WTC11 (cell line): ENCODE results near the gene MRS2. TPM values are rescaled to one million over a fixed set of nuclear protein-coding genes. Genes with fewer than 3 reads are reported as not detected.
"Not testable (repeated sequence)": the region's sequence is repeated elsewhere in the genome, so short reads cannot be mapped to it uniquely, and the experiment has no call there.

ENCODE experiments used
- ATAC-seq: fragments of 200-7000 bp; cut with Tn5 transposase; 2 replicates; pipeline ENCODE4 v1.10.0; 2021; ENCODE audit warnings: mild to moderate bottlenecking, moderate library complexity
- CTCF ChIA-PET: fragments of 300-600 bp; sonication (Branson Sonifier 250); formaldehyde crosslinking; loops from one replicate; lab custom pipeline; 2021; ENCODE audit warnings: antibody characterized with exemption; lab: Charles Lee
- POLR2A ChIA-PET: fragments of 350-600 bp; sonication (Branson Sonifier 250); formaldehyde crosslinking; loops from one replicate; lab custom pipeline; 2021; ENCODE audit warnings: antibody characterized with exemption; lab: Charles Lee
- DNase-seq: peaks from one replicate; pipeline ENCODE4 v3.0.0; 2021; ENCODE audit warnings: low spot score
- H3K27ac Mint-ChIP-seq: 2 replicates; pipeline ENCODE4 v1.8.0; 2021; ENCODE audit warnings: mixed read lengths
- H3K27me3 Mint-ChIP-seq: 2 replicates; pipeline ENCODE4 v1.8.0; 2021; ENCODE audit warnings: low read depth, mild to moderate bottlenecking, moderate library complexity, mixed read lengths
- H3K36me3 Mint-ChIP-seq: 2 replicates; pipeline ENCODE4 v1.8.0; 2021; ENCODE audit warnings: mixed read lengths
- H3K4me1 Mint-ChIP-seq: 2 replicates; pipeline ENCODE4 v1.8.0; 2022; ENCODE audit warnings: mixed read lengths
- H3K4me3 Mint-ChIP-seq: 2 replicates; pipeline ENCODE4 v1.8.0; 2021; ENCODE audit warnings: mild to moderate bottlenecking, moderate library complexity, mixed read lengths
- H3K9me3 Mint-ChIP-seq: 2 replicates; pipeline ENCODE4 v1.8.0; 2021; ENCODE audit warnings: mixed read lengths
- CDX4 ChIP-seq: fragments of 250-450 bp; sonication (Bioruptor Pico); IDR thresholded peaks from 2 replicates; pipeline ENCODE4 v1.9.0; 2021; ENCODE audit warnings: moderate library complexity, mild to moderate bottlenecking, inconsistent platforms, borderline replicate concordance
- CREM ChIP-seq: sonication (generic); formaldehyde crosslinking; IDR thresholded peaks from 2 replicates; pipeline ENCODE4 v1.8.1; 2022; ENCODE audit warnings: mild to moderate bottlenecking, missing genetic modification reagents, moderate library complexity
- ERG ChIP-seq: fragments of 250-450 bp; sonication (Bioruptor Pico); IDR thresholded peaks from 2 replicates; pipeline ENCODE4 v1.8.0; 2021; ENCODE audit warnings: mild to moderate bottlenecking
- ESRRA ChIP-seq: sonication (generic); formaldehyde crosslinking; IDR thresholded peaks from 2 replicates; pipeline ENCODE4 v1.8.1; 2022; ENCODE audit warnings: mild to moderate bottlenecking, missing genetic modification reagents, borderline replicate concordance
- FOXP1 ChIP-seq: sonication (generic); formaldehyde crosslinking; IDR thresholded peaks from 2 replicates; pipeline ENCODE4 v1.8.0; 2022; ENCODE audit warnings: missing genetic modification reagents, mild to moderate bottlenecking, moderate library complexity, borderline replicate concordance
- GABPB1 ChIP-seq: sonication (generic); formaldehyde crosslinking; IDR thresholded peaks from 2 replicates; pipeline ENCODE4 v1.8.1; 2023; ENCODE audit warnings: mild to moderate bottlenecking, missing genetic modification reagents
- GRHL2 ChIP-seq: fragments of 250-450 bp; sonication (Bioruptor Pico); IDR thresholded peaks from 2 replicates; pipeline ENCODE4 v1.8.0; 2022; ENCODE audit warnings: mild to moderate bottlenecking, moderate library complexity; ENCODE audit not compliant: insufficient replicate concordance, severe bottlenecking
- HMGA2 ChIP-seq: fragments of 250-450 bp; sonication (Bioruptor Pico); IDR thresholded peaks from 2 replicates; pipeline ENCODE4 v1.4.0; 2021; ENCODE audit warnings: mild to moderate bottlenecking, moderate library complexity
- JAZF1 ChIP-seq: fragments of 250-450 bp; sonication (Bioruptor Pico); IDR thresholded peaks from 2 replicates; pipeline ENCODE4 v1.9.0; 2021; ENCODE audit warnings: moderate library complexity, mild to moderate bottlenecking, inconsistent platforms
- NR1H2 ChIP-seq: sonication (generic); formaldehyde crosslinking; IDR thresholded peaks from 2 replicates; pipeline ENCODE4 v1.9.0; 2021; ENCODE audit warnings: mild to moderate bottlenecking, moderate library complexity, missing genetic modification reagents
- RELA ChIP-seq: sonication (generic); formaldehyde crosslinking; IDR thresholded peaks from 2 replicates; pipeline ENCODE4 v1.8.1; 2022; ENCODE audit warnings: missing genetic modification reagents, mild to moderate bottlenecking, borderline replicate concordance
- STAT6 ChIP-seq: sonication (generic); formaldehyde crosslinking; conservative IDR thresholded peaks from 2 replicates; pipeline ENCODE4 v1.8.1; 2023; ENCODE audit warnings: mild to moderate bottlenecking, low read depth, missing genetic modification reagents, moderate library complexity
- ZNF232 ChIP-seq: sonication (generic); formaldehyde crosslinking; IDR thresholded peaks from 2 replicates; pipeline ENCODE4 v1.8.0; 2022; ENCODE audit warnings: mild to moderate bottlenecking, missing genetic modification reagents
- ZNF263 ChIP-seq: sonication (generic); formaldehyde crosslinking; IDR thresholded peaks from 2 replicates; pipeline ENCODE4 v1.8.1; 2022; ENCODE audit warnings: low read depth, mild to moderate bottlenecking, moderate library complexity, missing genetic modification reagents
- ZNF317 ChIP-seq: sonication (generic); formaldehyde crosslinking; IDR thresholded peaks from 2 replicates; pipeline ENCODE4 v1.8.1; 2023; ENCODE audit warnings: low read depth, mild to moderate bottlenecking, moderate library complexity, missing genetic modification reagents, borderline replicate concordance
- ZNF396 ChIP-seq: fragments of 250-450 bp; sonication (Bioruptor Pico); IDR thresholded peaks from 2 replicates; pipeline ENCODE4 v1.8.0; 2021; ENCODE audit warnings: mild to moderate bottlenecking, moderate library complexity, borderline replicate concordance
- total RNA-seq: library from RNA; stranded (reverse); gene quantifications from 3 replicates; pipeline ENCODE4 v1.2.3, GENCODE V29; 2021
- TF ChIP-seq, protein P1 (sequence below): sonication (generic); formaldehyde crosslinking; IDR thresholded peaks from 2 replicates; pipeline ENCODE4 v1.8.0; 2022; ENCODE audit warnings: mild to moderate bottlenecking, missing genetic modification reagents
- TF ChIP-seq, protein P2 (sequence below): sonication (generic); formaldehyde crosslinking; IDR thresholded peaks from 2 replicates; pipeline ENCODE4 v1.8.1; 2022; ENCODE audit warnings: mild to moderate bottlenecking, missing genetic modification reagents, moderate library complexity, borderline replicate concordance
- TF ChIP-seq, protein P3 (sequence below): sonication (generic); formaldehyde crosslinking; IDR thresholded peaks from 2 replicates; pipeline ENCODE4 v1.8.1; 2023; ENCODE audit warnings: mild to moderate bottlenecking, missing genetic modification reagents, borderline replicate concordance

The MRS2 gene
- total RNA-seq, 1 experiment from 2014 or later: 91.6 TPM

DNA sequence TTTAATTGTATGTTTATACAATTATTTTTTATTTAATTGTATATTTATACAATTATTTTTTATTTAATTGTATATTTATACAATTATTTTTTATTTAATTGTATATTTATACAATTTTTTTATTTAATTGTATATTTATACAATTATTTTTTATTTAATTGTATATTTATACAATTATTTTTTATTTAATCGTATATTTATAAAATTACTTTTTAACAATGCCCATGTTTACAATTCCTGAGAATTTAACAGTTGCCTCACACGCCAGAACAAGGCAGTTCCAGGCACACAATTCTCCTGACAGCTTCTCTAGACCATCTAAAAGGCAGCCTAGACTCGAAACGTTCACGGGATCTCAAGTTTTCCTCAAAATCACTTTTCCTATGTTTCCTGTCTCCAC is 40.4 kb upstream of the MRS2 start:
- ATAC-seq, POLR2A ChIA-PET, H3K27ac Mint-ChIP-seq, H3K9me3 Mint-ChIP-seq, H3K4me3 Mint-ChIP-seq, DNase-seq, H3K36me3 Mint-ChIP-seq: not testable (repeated sequence)
- CTCF ChIA-PET: interaction anchor here (1.0 to 1.1 kb wide), 3 partner anchors 27 to 79 kb away, joined by 3 to 8 read pairs (median 6); partner anchors contain the start of gene MRS2
- peaks cover 22% of the 10 kb centered on the region for H3K27me3 Mint-ChIP-seq
- H3K4me1 Mint-ChIP-seq: peaks cover 14% of the 10 kb centered on the region
- peak; percentile 92 for TF ChIP-seq HMGA2 (CRISPR knock-in tag)

- H3K9me3 Mint-ChIP-seq, H3K27ac Mint-ChIP-seq, H3K4me3 Mint-ChIP-seq, DNase-seq, ATAC-seq, H3K27me3 Mint-ChIP-seq, POLR2A ChIA-PET, H3K4me1 Mint-ChIP-seq, H3K36me3 Mint-ChIP-seq: not testable (repeated sequence)
- CTCF ChIA-PET: interaction anchor here (0.6 to 1.4 kb wide), 3 partner anchors 24 to 85 kb away, joined by 3 read pairs; no protein-coding TSS in a partner anchor
These were observed 37.6 kb upstream of the MRS2 start for GRCh38 chr6:24365103-24365633.

GRCh38 chr6:24374612-24375011 is 28.1 kb upstream of the MRS2 start:
- no peaks in the 10 kb centered on the region; the same call in 1 of the 2 replicates for H3K27me3 Mint-ChIP-seq
- no peak for TF ChIP-seq ZNF396 (CRISPR knock-in tag)
- no peak for TF ChIP-seq ESRRA
- TF ChIP-seq GRHL2 (CRISPR knock-in tag): no peak
- TF ChIP-seq GABPB1 (CRISPR knock-in tag): no peak
- TF ChIP-seq, protein P1, sequence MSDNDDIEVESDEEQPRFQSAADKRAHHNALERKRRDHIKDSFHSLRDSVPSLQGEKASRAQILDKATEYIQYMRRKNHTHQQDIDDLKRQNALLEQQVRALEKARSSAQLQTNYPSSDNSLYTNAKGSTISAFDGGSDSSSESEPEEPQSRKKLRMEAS: no peak
- no peak for TF ChIP-seq ZNF263
- no peak for TF ChIP-seq RELA (CRISPR knock-in tag)
- TF ChIP-seq ZNF232 (CRISPR knock-in tag): no peak
- TF ChIP-seq, protein P2, sequence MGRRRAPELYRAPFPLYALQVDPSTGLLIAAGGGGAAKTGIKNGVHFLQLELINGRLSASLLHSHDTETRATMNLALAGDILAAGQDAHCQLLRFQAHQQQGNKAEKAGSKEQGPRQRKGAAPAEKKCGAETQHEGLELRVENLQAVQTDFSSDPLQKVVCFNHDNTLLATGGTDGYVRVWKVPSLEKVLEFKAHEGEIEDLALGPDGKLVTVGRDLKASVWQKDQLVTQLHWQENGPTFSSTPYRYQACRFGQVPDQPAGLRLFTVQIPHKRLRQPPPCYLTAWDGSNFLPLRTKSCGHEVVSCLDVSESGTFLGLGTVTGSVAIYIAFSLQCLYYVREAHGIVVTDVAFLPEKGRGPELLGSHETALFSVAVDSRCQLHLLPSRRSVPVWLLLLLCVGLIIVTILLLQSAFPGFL: no peak
- TF ChIP-seq ZNF317: no peak
- no peak for TF ChIP-seq NR1H2 (CRISPR knock-in tag)
- no peak for TF ChIP-seq CDX4 (CRISPR knock-in tag)
- no peak for TF ChIP-seq STAT6 (CRISPR knock-in tag)
- TF ChIP-seq, protein P3, sequence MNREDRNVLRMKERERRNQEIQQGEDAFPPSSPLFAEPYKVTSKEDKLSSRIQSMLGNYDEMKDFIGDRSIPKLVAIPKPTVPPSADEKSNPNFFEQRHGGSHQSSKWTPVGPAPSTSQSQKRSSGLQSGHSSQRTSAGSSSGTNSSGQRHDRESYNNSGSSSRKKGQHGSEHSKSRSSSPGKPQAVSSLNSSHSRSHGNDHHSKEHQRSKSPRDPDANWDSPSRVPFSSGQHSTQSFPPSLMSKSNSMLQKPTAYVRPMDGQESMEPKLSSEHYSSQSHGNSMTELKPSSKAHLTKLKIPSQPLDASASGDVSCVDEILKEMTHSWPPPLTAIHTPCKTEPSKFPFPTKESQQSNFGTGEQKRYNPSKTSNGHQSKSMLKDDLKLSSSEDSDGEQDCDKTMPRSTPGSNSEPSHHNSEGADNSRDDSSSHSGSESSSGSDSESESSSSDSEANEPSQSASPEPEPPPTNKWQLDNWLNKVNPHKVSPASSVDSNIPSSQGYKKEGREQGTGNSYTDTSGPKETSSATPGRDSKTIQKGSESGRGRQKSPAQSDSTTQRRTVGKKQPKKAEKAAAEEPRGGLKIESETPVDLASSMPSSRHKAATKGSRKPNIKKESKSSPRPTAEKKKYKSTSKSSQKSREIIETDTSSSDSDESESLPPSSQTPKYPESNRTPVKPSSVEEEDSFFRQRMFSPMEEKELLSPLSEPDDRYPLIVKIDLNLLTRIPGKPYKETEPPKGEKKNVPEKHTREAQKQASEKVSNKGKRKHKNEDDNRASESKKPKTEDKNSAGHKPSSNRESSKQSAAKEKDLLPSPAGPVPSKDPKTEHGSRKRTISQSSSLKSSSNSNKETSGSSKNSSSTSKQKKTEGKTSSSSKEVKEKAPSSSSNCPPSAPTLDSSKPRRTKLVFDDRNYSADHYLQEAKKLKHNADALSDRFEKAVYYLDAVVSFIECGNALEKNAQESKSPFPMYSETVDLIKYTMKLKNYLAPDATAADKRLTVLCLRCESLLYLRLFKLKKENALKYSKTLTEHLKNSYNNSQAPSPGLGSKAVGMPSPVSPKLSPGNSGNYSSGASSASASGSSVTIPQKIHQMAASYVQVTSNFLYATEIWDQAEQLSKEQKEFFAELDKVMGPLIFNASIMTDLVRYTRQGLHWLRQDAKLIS: no peak
- TF ChIP-seq JAZF1 (CRISPR knock-in tag): no peak
- TF ChIP-seq FOXP1 (CRISPR knock-in tag): no peak
- TF ChIP-seq ERG: no peak
- TF ChIP-seq CREM (CRISPR knock-in tag): no peak

More at GRCh38 chr6:24374612-24375011, 28.1 kb upstream of the MRS2 start:
- Mint-ChIP-seq H3K27ac (peak overlapping the region; percentile 35; the same call in 1 of the 2 replicates), H3K36me3 (no peaks in the 10 kb centered on the region), H3K9me3 (peaks cover 12% of the 10 kb centered on the region), H3K4me1 (peaks cover 14% of the 10 kb centered on the region), H3K4me3 (no peak overlapping the region)
- POLR2A ChIA-PET: no interaction called here
- DNase-seq (no peak), ATAC-seq (peak; percentile 26; the same call in 1 of the 2 replicates)
- CTCF ChIA-PET: interaction anchor here (0.6 to 2.3 kb wide), 4 partner anchors 14 to 94 kb away, joined by 3 to 10 read pairs (median 4); no protein-coding TSS in a partner anchor
